Sigmoid colon (tissue), 7 donors: ENCODE measurements around the gene C1orf141. TPM values are rescaled to one million over a fixed set of nuclear protein-coding genes. Genes with fewer than 3 reads are reported as not detected.

Source experiments
- DNase-seq: peaks from one replicate; pipeline ENCODE4 v3.0.0-alpha.2; 2019
- H3K27ac ChIP-seq, 4 donors: fragments of 200-600 bp; sonication (generic); one replicate each; pipeline ENCODE4 v1.5.1; 2016 to 2019; ENCODE audit warnings: mild to moderate bottlenecking in 1 of 4
- H3K27me3 ChIP-seq, 3 donors: fragments of 200-600 bp; sonication (generic); one replicate each; pipeline ENCODE4 v1.5.1; 2019; ENCODE audit warnings: mild to moderate bottlenecking in 1 of 3
- H3K36me3 ChIP-seq, 4 donors: fragments of 200-600 bp; sonication (generic); one replicate each; pipeline ENCODE4 v1.5.1; 2016 to 2019
- H3K4me1 ChIP-seq, 4 donors: fragments of 200-600 bp; sonication (generic); one replicate each; pipeline ENCODE4 v1.5.1; 2017 to 2019
- H3K4me3 ChIP-seq, 4 donors: fragments of 200-600 bp; sonication (generic); one replicate each; pipeline ENCODE4 v1.5.1; 2017 to 2019; ENCODE audit warnings: mild to moderate bottlenecking in 2 of 4, moderate library complexity in 1 of 4
- H3K9me3 ChIP-seq, 4 donors: fragments of 200-600 bp in 3 of 4; sonication (generic) in 3 of 4; one replicate each; pipeline versions ENCODE4 v1.5.1 to v1.6.1; 2013 to 2019
- CTCF ChIP-seq, 4 experiments: fragments of 450-650 bp in 3 of 4; fragments of 200-600 bp in 1 of 4; IDR thresholded peaks; one replicate each; pipeline ENCODE4 v1.5.1; 2016 to 2019; ENCODE audit warnings: antibody characterized with exemption in 4 of 4, mild to moderate bottlenecking in 3 of 4, moderate library complexity in 2 of 4
- EP300 ChIP-seq, 4 donors: sonication (generic); formaldehyde crosslinking; IDR thresholded peaks; one replicate each; pipeline ENCODE4 v1.6.1; 2017; ENCODE audit warnings: antibody characterized with exemption in 4 of 4
- POLR2A ChIP-seq, 2 donors: fragments of 450-650 bp; IDR thresholded peaks; one replicate each; pipeline ENCODE4 v1.6.1; 2016; ENCODE audit warnings: antibody characterized with exemption in 2 of 2, mild to moderate bottlenecking in 2 of 2, moderate library complexity in 2 of 2
- POLR2AphosphoS5 ChIP-seq, 4 donors: sonication (generic); formaldehyde crosslinking; IDR thresholded peaks; one replicate each; pipeline ENCODE4 v1.6.1; 2017; ENCODE audit warnings: antibody characterized with exemption in 4 of 4
- WGBS, 2 donors: extraction: QIAGEN DNeasy Blood & Tissue Kit; methylation state at CpG; one replicate each; pipeline ENCODE4 v1.1.7; 2013; 5-methylcytosine and 5-hydroxymethylcytosine counted together
- intact Hi-C: fragments of 100-400 bp; cut with DNase I; formaldehyde crosslinking; loops from one replicate; pipeline ENCODE4 v1.15.1; 2023
- polyA plus RNA-seq, 3 donors: library from polyadenylated mRNA; stranded (reverse); fragments of 200-250 nt; gene quantifications; one replicate each; pipeline ENCODE4 v1.2.3, GENCODE V29; 2013
- total RNA-seq, 4 donors: library from RNA; depleted of rRNA; stranded (reverse); fragments of >200 nt; gene quantifications; one replicate each; pipeline ENCODE4 v1.1.0, GENCODE V29; 2016
- donor health status: healthy with polysubstance abuse.
- donor health status: Bipolar disorder and iron deficiency.
- donor health status: healthy.

C1orf141 gene
- total and polyA plus RNA-seq, 7 donors: not detected

DNA sequence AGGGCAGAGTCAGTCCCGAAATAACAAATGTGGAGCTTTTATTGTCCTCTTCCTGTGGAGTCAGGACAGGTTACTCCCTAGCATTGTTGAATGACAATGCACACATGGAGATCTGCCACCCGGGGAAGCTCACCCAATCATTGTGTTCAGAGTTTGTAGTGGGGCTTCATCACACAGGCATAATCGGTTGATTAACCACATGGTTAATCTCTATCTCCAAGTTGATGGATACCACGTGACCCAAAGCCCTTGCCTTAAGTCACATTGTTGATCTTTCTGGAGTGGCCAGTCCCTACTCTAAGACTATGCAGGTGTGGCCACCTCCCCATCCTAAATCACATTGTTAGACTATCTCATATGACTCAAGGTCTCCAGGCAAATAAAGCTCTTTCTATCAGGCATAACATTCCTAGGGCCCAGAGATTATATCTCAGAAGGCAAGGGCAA is 2.6 kb upstream of the C1orf141 start:
- Histone ChIP-seq H3K4me1 (peaks cover 0 to 11% (median 11%) of the 10 kb centered on the region in 4 donors), H3K36me3 (no peaks in the 10 kb centered on the region), H3K27me3 (no peaks in the 10 kb centered on the region), H3K9me3 (no peaks in the 10 kb centered on the region), H3K4me3 (no peak overlapping the region), H3K27ac (no peak overlapping the region)
- intact Hi-C loops: no loop called here
- WGBS, 2 donors: 14 to 66% methylated on average over 4 of the region's 4 CpGs
- no peak for DNase-seq
- no peak for TF ChIP-seq POLR2A (IDR thresholded peaks at IDR 0.05)
- TF ChIP-seq CTCF (IDR thresholded peaks at IDR 0.05): no peak
- TF ChIP-seq POLR2AphosphoS5 (IDR thresholded peaks at IDR 0.05): no peak
- no peak for TF ChIP-seq EP300 (IDR thresholded peaks at IDR 0.05)

DNA sequence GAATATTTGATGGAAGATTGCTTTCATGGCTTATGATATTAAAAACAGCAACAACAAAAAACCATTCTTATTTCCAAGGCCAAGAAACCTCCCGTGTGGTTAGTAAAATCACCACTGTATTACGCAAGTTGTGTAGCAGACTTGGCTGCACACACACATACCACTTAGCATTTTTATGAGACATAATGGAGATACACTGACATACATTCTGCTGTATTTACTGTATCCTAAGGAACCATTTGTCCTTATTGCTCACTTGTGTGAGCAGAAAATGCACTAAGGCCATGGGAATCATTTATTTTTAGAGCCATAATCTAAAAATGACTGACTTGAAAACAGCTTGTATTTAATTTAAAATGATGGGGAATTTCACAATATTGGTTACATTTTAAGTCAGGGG is 584 bp upstream of the C1orf141 start:
- no peaks in the 10 kb centered on the region for H3K27me3 ChIP-seq
- H3K36me3 ChIP-seq: no peaks in the 10 kb centered on the region
- peak overlapping the region in 1 of 4 donors; percentile 40 for H3K4me3 ChIP-seq
- H3K4me1 ChIP-seq: peaks cover 0 to 11% (median 11%) of the 10 kb centered on the region in 4 donors
- intact Hi-C loops: no loop called here
- H3K9me3 ChIP-seq: no peaks in the 10 kb centered on the region
- no peak for DNase-seq
- WGBS, 2 donors: 42 to 56% methylated on average over 2 of the region's 2 CpGs
- H3K27ac ChIP-seq: no peak overlapping the region
- TF ChIP-seq EP300 (IDR thresholded peaks at IDR 0.05) (no peak), CTCF (IDR thresholded peaks at IDR 0.05) (no peak), POLR2AphosphoS5 (IDR thresholded peaks at IDR 0.05) (no peak), POLR2A (IDR thresholded peaks at IDR 0.05) (no peak)

- H3K36me3 ChIP-seq: no peaks in the 10 kb centered on the region
- intact Hi-C loops: loop anchor here (5.0 kb wide), 1 partner anchor 131 kb away; no protein-coding TSS in a partner anchor
- no peaks in the 10 kb centered on the region for H3K27me3 ChIP-seq
- WGBS, 2 donors: 93 to 97% methylated on average over 2 of the region's 2 CpGs
- H3K4me3 ChIP-seq: no peak overlapping the region
- DNase-seq: no peak
- no peak overlapping the region for H3K27ac ChIP-seq
- TF ChIP-seq EP300 (IDR thresholded peaks at IDR 0.05): no peak
- no peak for TF ChIP-seq POLR2AphosphoS5 (IDR thresholded peaks at IDR 0.05)
- no peak for TF ChIP-seq POLR2A (IDR thresholded peaks at IDR 0.05)
- no peak for TF ChIP-seq CTCF (IDR thresholded peaks at IDR 0.05)
- H3K4me1 ChIP-seq: peaks cover 0 to 11% (median 11%) of the 10 kb centered on the region in 4 donors
- H3K9me3 ChIP-seq: no peaks in the 10 kb centered on the region
Observed at GRCh38 chr1:67133177-67133576, 1.6 kb downstream of the C1orf141 start.

DNA sequence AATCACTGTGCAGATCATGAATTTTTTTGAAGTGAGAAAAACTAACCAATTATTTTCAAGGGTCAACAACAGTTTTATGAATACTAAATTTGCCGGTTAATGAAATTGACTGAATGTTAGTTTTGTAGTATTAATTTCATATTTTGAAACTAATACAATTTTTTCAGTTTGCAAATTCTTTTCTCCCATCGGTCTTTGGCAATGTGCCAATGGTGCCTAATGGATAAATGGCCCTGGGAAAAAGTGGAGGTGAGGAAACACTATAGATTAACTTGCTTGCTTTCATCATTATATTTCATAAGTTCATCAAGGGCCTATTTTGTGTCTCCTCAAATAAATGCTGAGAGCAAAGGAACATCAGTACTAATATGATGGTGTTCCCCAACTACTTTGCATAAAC is 4.1 kb downstream of the C1orf141 start:
- no peak overlapping the region for H3K27ac ChIP-seq
- no peaks in the 10 kb centered on the region for H3K27me3 ChIP-seq
- no peak for DNase-seq
- intact Hi-C loops: loop anchor here (5.0 kb wide), 1 partner anchor 128 kb away; no protein-coding TSS in a partner anchor
- 65 to 79% methylated on average over 2 of the region's 2 CpGs for WGBS, 2 donors
- H3K36me3 ChIP-seq: no peaks in the 10 kb centered on the region
- no peak overlapping the region for H3K4me3 ChIP-seq
- TF ChIP-seq POLR2A (IDR thresholded peaks at IDR 0.05) (no peak), EP300 (IDR thresholded peaks at IDR 0.05) (no peak), CTCF (IDR thresholded peaks at IDR 0.05) (no peak), POLR2AphosphoS5 (IDR thresholded peaks at IDR 0.05) (no peak)
- peaks cover 0 to 11% (median 11%) of the 10 kb centered on the region in 4 donors for H3K4me1 ChIP-seq
- no peaks in the 10 kb centered on the region for H3K9me3 ChIP-seq

DNA sequence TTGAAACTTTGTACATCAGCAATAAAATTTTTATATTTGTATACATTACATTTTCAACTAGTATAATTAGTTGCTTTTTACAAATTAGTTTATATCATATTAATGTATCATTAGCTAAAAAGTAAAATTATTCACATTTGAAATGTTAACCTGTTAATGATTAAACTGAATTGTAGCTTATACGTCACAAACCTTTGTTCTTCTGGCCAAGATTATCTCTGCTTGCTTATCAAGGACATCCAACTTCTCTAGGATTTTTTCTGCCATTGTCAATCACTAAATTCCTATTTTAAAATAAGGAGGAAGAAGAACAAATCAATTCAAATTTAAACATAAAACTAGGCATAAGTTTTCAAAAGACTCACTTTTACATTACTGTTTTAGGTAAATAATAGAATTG is 7.8 kb downstream of the C1orf141 start:
- no peaks in the 10 kb centered on the region for H3K27me3 ChIP-seq
- DNase-seq: no peak
- H3K36me3 ChIP-seq: no peaks in the 10 kb centered on the region
- no peak overlapping the region for H3K4me3 ChIP-seq
- no peak overlapping the region for H3K27ac ChIP-seq
- H3K4me1 ChIP-seq: no peaks in the 10 kb centered on the region
- WGBS, 2 donors: 16 to 71% methylated on average over 1 of the region's 1 CpG
- intact Hi-C loops: no loop called here
- TF ChIP-seq POLR2AphosphoS5 (IDR thresholded peaks at IDR 0.05) (no peak), EP300 (IDR thresholded peaks at IDR 0.05) (no peak), CTCF (IDR thresholded peaks at IDR 0.05) (no peak), POLR2A (IDR thresholded peaks at IDR 0.05) (no peak)
- H3K9me3 ChIP-seq: no peaks in the 10 kb centered on the region
